Measurements from ENCODE around the gene PTPRD. TPM values are rescaled to one million over a fixed set of nuclear protein-coding genes. Genes with fewer than 3 reads are reported as not detected.

Gene PTPRD
- total RNA-seq, 1 donor from 2014 or later = 532 TPM

DNA sequence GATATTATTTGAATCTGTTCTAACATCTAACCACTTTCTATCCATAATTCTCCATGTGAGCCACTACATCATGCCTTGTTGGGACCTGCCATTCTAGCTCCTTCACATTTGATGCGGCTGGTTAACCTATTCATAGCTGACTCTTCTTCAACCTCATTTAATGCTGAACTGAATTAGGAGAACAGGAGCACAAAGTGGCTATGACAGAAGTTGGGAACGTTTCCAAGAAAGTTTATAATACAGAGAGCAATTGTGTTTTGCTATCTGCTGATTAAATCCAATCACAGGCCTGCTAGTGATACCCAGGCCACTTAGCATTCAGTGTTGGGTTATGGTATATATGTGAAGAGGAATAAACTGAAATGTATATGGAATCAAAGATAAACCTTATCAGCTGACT lies 440.3 kb downstream of the PTPRD start:
- Mint-ChIP-seq H3K36me3 (ENCODE audit: unreplicated experiment) (no peaks in the 10 kb centered on the region), H3K4me1 (ENCODE audit: low read depth, unreplicated experiment) (peaks cover 2% of the 10 kb centered on the region), H3K4me3 (ENCODE audit: unreplicated experiment) (no peak overlapping the region), H3K27me3 (ENCODE audit: unreplicated experiment) (no peaks in the 10 kb centered on the region), H3K9me3 (ENCODE audit: unreplicated experiment) (no peaks in the 10 kb centered on the region), H3K27ac (ENCODE audit: unreplicated experiment) (no peak overlapping the region)
- TF ChIP-seq, protein P1, sequence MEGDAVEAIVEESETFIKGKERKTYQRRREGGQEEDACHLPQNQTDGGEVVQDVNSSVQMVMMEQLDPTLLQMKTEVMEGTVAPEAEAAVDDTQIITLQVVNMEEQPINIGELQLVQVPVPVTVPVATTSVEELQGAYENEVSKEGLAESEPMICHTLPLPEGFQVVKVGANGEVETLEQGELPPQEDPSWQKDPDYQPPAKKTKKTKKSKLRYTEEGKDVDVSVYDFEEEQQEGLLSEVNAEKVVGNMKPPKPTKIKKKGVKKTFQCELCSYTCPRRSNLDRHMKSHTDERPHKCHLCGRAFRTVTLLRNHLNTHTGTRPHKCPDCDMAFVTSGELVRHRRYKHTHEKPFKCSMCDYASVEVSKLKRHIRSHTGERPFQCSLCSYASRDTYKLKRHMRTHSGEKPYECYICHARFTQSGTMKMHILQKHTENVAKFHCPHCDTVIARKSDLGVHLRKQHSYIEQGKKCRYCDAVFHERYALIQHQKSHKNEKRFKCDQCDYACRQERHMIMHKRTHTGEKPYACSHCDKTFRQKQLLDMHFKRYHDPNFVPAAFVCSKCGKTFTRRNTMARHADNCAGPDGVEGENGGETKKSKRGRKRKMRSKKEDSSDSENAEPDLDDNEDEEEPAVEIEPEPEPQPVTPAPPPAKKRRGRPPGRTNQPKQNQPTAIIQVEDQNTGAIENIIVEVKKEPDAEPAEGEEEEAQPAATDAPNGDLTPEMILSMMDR (IDR thresholded peaks at IDR 0.05; ENCODE audit: partially characterized antibody, unreplicated experiment) = no peak
- no peak for DNase-seq

DNA sequence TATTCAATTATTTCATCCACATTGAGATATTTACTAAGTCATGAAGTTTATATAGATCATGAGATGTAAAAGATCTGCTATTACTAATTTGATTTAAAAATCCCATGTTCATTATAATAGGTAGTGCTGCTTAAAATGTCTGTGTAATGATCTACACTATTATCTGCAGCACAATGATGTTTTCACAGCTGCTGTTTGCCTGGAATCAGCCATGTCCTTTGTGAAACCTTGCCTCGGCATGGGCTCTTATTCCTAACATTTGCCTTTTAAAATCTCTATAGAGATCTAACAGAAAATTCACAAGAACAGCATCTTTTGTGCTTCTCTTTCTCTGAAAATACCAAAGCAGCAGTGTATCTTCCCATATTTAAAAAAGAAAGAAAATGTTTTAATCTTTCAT lies 444.6 kb downstream of the PTPRD start:
- Mint-ChIP-seq H3K27ac (ENCODE audit: unreplicated experiment) (no peak overlapping the region), H3K36me3 (ENCODE audit: unreplicated experiment) (no peaks in the 10 kb centered on the region), H3K4me3 (ENCODE audit: unreplicated experiment) (no peak overlapping the region), H3K4me1 (ENCODE audit: low read depth, unreplicated experiment) (no peaks in the 10 kb centered on the region), H3K27me3 (ENCODE audit: unreplicated experiment) (no peaks in the 10 kb centered on the region), H3K9me3 (ENCODE audit: unreplicated experiment) (no peaks in the 10 kb centered on the region)
- no peak for DNase-seq
- TF ChIP-seq, protein P1 (IDR thresholded peaks at IDR 0.05; ENCODE audit: partially characterized antibody, unreplicated experiment) = no peak

DNA sequence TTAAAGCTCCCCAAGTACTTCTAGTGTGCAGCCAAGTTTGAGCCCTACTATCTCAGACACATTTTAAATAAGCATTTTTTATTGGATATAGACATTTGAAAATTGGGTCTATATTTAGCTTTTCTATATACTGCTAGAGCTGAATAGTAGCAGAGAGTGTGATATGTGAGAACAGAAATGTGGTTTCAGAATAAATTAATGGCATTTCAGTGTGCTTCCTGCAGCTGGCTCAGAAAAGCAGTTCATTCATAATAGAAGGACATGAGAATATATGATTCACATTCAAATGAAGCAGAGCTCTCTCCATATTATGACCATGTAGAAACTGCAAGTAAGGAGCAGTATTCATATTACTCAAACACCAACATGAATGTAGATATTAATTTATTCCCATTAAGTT lies 464.0 kb downstream of the PTPRD start:
- Mint-ChIP-seq H3K27me3 (ENCODE audit: unreplicated experiment) (no peaks in the 10 kb centered on the region), H3K36me3 (ENCODE audit: unreplicated experiment) (no peaks in the 10 kb centered on the region), H3K4me3 (ENCODE audit: unreplicated experiment) (no peak overlapping the region), H3K27ac (ENCODE audit: unreplicated experiment) (no peak overlapping the region), H3K4me1 (ENCODE audit: low read depth, unreplicated experiment) (peaks cover 4% of the 10 kb centered on the region), H3K9me3 (ENCODE audit: unreplicated experiment) (no peaks in the 10 kb centered on the region)
- DNase-seq = no peak
- TF ChIP-seq, protein P1 (IDR thresholded peaks at IDR 0.05; ENCODE audit: partially characterized antibody, unreplicated experiment) = no peak

DNA sequence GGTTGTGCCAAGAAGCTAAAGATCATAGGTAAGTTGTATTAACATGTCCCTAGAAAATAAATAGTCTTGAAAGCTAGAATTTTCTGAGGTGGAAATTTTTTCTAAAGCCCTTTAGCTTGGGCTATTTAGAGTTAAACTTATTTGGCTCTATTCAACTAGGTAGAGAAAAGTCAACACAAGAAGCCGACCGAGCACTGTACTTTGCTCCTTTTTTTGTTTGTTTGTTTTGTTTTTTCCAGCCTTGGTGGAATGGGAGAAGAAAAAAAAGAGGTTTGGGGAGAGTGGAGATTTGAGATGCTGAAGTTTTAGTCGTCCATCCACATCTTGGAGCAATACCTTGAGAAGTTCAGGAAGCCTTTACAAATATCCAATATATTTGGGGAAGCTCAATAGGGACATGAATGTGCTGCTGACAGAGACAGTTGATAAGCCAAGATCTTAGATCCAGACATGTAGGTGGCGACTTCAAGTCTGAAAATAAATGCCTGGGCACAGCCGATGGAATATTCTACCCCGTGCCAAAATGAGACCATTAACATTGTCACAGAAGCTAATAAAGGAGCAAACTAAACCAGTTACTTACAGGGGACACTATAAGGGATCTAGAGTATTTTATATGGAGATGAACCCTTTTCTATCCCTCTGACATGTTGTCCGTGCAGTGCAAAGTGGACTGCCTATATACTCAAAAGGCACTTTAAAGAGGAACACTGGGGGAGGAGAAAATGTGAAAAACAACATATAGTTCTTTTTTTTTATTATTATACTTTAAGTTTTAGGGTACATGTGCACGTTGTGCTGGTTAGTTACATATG lies 466.1 kb downstream of the PTPRD start:
- Mint-ChIP-seq H3K9me3 (ENCODE audit: unreplicated experiment) (no peaks in the 10 kb centered on the region), H3K36me3 (ENCODE audit: unreplicated experiment) (no peaks in the 10 kb centered on the region)
- TF ChIP-seq, protein P1 (IDR thresholded peaks at IDR 0.05; ENCODE audit: partially characterized antibody, unreplicated experiment) = no peak

DNA sequence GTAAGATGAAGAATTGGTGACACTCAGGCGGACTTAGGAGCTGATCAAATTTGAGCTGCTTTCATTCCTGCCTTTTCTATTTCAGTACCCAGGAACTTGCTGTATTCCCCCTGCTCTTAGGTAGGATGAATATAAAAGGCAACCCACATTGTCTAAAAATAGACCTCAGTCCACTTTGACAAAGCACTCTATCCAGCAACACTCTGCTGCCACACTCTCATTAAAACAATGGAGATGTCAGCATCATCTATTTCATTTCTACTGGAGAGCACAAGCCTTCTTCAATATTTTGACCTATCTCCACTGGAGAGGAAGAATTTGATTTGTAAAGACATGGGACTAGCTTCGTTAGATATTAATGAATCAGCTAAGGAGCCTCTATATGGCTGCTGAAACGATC lies 468.4 kb downstream of the PTPRD start:
- no peaks in the 10 kb centered on the region for H3K9me3 Mint-ChIP-seq (ENCODE audit: unreplicated experiment)
- no peak for DNase-seq
- peak overlapping the region; percentile 38 for H3K27ac Mint-ChIP-seq (ENCODE audit: unreplicated experiment)
- H3K4me1 Mint-ChIP-seq (ENCODE audit: low read depth, unreplicated experiment) = peaks cover 6% of the 10 kb centered on the region
- no peak overlapping the region for H3K4me3 Mint-ChIP-seq (ENCODE audit: unreplicated experiment)
- no peaks in the 10 kb centered on the region for H3K36me3 Mint-ChIP-seq (ENCODE audit: unreplicated experiment)
- TF ChIP-seq, protein P1 (IDR thresholded peaks at IDR 0.05; ENCODE audit: partially characterized antibody, unreplicated experiment) = no peak
- no peaks in the 10 kb centered on the region for H3K27me3 Mint-ChIP-seq (ENCODE audit: unreplicated experiment)

More for the DNA sequence above, 466.1 kb downstream of the PTPRD start:
- DNase-seq = no peak
- no peaks in the 10 kb centered on the region for H3K27me3 Mint-ChIP-seq (ENCODE audit: unreplicated experiment)
- peaks cover 4% of the 10 kb centered on the region for H3K4me1 Mint-ChIP-seq (ENCODE audit: low read depth, unreplicated experiment)
- H3K27ac Mint-ChIP-seq (ENCODE audit: unreplicated experiment) = no peak overlapping the region
- H3K4me3 Mint-ChIP-seq (ENCODE audit: unreplicated experiment) = no peak overlapping the region
